ENCODE results near the gene RBM44. TPM values are rescaled to one million over a fixed set of nuclear protein-coding genes. Genes with fewer than 3 reads are reported as not detected.
"Not testable (repeated sequence)": the region's sequence is repeated elsewhere in the genome, so short reads cannot be mapped to it uniquely, and the experiment has no call there.

RBM44 gene
- polyA plus RNA-seq, 1 donor from 2014 or later: 2.5 TPM

DNA sequence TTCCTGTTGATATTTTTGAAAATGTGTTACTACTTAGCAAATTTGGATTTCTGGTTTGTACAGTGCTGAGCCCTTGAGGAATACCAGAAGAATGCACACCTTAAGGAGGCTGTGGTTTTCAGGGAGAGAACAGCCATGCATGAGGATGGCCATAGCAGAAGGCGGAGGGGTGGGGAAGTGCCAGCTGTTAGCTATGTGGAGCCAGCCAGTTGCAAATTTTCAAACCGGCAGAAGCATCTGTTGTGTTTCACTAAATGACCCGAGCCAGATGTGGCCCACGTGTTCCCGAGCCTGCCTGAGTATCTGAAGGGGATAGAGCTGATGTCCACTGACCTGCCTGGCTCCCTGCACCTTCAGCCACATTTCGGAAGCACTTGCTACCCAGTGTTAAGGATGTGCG, 16.4 kb upstream of the RBM44 start:
- H3K9ac ChIP-seq (ENCODE audit: low read length): no peak overlapping the region
- no peak overlapping the region for H3K27ac ChIP-seq (ENCODE audit: low read length)
- peaks cover 4% of the 10 kb centered on the region for H3K9me3 ChIP-seq (ENCODE audit: low read length)
- no peak for TF ChIP-seq RAD21 (conservative IDR thresholded peaks at IDR 0.05)
- TF ChIP-seq, protein P1, sequence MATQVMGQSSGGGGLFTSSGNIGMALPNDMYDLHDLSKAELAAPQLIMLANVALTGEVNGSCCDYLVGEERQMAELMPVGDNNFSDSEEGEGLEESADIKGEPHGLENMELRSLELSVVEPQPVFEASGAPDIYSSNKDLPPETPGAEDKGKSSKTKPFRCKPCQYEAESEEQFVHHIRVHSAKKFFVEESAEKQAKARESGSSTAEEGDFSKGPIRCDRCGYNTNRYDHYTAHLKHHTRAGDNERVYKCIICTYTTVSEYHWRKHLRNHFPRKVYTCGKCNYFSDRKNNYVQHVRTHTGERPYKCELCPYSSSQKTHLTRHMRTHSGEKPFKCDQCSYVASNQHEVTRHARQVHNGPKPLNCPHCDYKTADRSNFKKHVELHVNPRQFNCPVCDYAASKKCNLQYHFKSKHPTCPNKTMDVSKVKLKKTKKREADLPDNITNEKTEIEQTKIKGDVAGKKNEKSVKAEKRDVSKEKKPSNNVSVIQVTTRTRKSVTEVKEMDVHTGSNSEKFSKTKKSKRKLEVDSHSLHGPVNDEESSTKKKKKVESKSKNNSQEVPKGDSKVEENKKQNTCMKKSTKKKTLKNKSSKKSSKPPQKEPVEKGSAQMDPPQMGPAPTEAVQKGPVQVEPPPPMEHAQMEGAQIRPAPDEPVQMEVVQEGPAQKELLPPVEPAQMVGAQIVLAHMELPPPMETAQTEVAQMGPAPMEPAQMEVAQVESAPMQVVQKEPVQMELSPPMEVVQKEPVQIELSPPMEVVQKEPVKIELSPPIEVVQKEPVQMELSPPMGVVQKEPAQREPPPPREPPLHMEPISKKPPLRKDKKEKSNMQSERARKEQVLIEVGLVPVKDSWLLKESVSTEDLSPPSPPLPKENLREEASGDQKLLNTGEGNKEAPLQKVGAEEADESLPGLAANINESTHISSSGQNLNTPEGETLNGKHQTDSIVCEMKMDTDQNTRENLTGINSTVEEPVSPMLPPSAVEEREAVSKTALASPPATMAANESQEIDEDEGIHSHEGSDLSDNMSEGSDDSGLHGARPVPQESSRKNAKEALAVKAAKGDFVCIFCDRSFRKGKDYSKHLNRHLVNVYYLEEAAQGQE (IDR thresholded peaks at IDR 0.05; ENCODE audit: borderline replicate concordance): no peak
- H3K4me2 ChIP-seq (ENCODE audit: low read length): no peak overlapping the region
- no peak overlapping the region for H3K4me3 ChIP-seq (ENCODE audit: low read length)
- H3K36me3 ChIP-seq (ENCODE audit: insufficient read depth, low read length): peaks cover 4% of the 10 kb centered on the region
- no peaks in the 10 kb centered on the region for H3F3A ChIP-seq (ENCODE audit: insufficient read depth, low read length, poor library complexity, severe bottlenecking)
- H2AFZ ChIP-seq (ENCODE audit: low read depth, low read length): no peak overlapping the region
- H3K79me2 ChIP-seq (replicated peaks; ENCODE audit: insufficient read depth, low read length): no peaks in the 10 kb centered on the region
- H3K27me3 ChIP-seq (ENCODE audit: insufficient read depth, low read depth, low read length): no peaks in the 10 kb centered on the region
- H3K9me2 ChIP-seq (ENCODE audit: insufficient read depth, low read length): no peaks in the 10 kb centered on the region
- H4K20me1 ChIP-seq (ENCODE audit: insufficient read depth): no peaks in the 10 kb centered on the region

DNA sequence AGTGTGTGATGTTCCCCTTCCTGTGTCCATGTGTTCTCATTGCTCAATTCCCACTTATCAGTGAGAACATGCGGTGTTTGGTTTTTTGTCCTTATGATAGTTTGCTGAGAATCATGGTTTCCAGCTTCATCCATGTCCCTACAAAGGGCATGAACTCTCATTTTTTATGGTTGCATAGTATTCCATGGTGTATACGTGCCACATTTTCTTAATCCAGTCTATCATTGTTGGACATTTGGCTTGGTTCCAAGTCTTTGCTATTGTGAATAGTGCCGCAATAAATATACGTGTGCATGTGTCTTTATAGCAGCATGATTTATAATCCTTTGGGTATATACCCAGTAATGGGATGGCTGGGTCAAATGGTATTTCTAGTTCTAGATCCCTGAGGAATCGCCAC, 14.9 kb upstream of the RBM44 start:
- not testable (repeated sequence) for H3K4me3 ChIP-seq (ENCODE audit: low read length); H4K20me1 ChIP-seq (ENCODE audit: insufficient read depth); H2AFZ ChIP-seq (ENCODE audit: low read depth, low read length); H3K9me3 ChIP-seq (ENCODE audit: low read length); H3K27ac ChIP-seq (ENCODE audit: low read length); H3K36me3 ChIP-seq (ENCODE audit: insufficient read depth, low read length); H3K79me2 ChIP-seq (replicated peaks; ENCODE audit: insufficient read depth, low read length); H3F3A ChIP-seq (ENCODE audit: insufficient read depth, low read length, poor library complexity, severe bottlenecking); H3K4me2 ChIP-seq (ENCODE audit: low read length); H3K9me2 ChIP-seq (ENCODE audit: insufficient read depth, low read length); H3K27me3 ChIP-seq (ENCODE audit: insufficient read depth, low read depth, low read length); H3K9ac ChIP-seq (ENCODE audit: low read length)

- no peaks in the 10 kb centered on the region for H3K27me3 ChIP-seq (ENCODE audit: insufficient read depth, low read depth, low read length)
- H3K9me2 ChIP-seq (ENCODE audit: insufficient read depth, low read length): no peaks in the 10 kb centered on the region
- no peak overlapping the region for H3K4me3 ChIP-seq (ENCODE audit: low read length)
- no peak overlapping the region for H3K27ac ChIP-seq (ENCODE audit: low read length)
- H4K20me1 ChIP-seq (ENCODE audit: insufficient read depth): no peaks in the 10 kb centered on the region
- no peak overlapping the region for H3K9ac ChIP-seq (ENCODE audit: low read length)
- H3K79me2 ChIP-seq (replicated peaks; ENCODE audit: insufficient read depth, low read length): no peaks in the 10 kb centered on the region
- TF ChIP-seq TAF1 (IDR thresholded peaks at IDR 0.05; ENCODE audit: low read depth): no peak
- TF ChIP-seq, protein P1 (IDR thresholded peaks at IDR 0.05; ENCODE audit: borderline replicate concordance): no peak
- no peak for TF ChIP-seq EZH2 (IDR thresholded peaks at IDR 0.05; ENCODE audit: borderline replicate concordance, insufficient read depth, low read length, poor library complexity, severe bottlenecking)
- no peak for TF ChIP-seq MXI1 (conservative IDR thresholded peaks at IDR 0.05; ENCODE audit: poor library complexity, severe bottlenecking)
- TF ChIP-seq RAD21 (conservative IDR thresholded peaks at IDR 0.05): no peak
- TF ChIP-seq POLR2AphosphoS5 (IDR thresholded peaks at IDR 0.05): no peak
- TF ChIP-seq SMC3 (conservative IDR thresholded peaks at IDR 0.05; ENCODE audit: poor library complexity): no peak
- no peak for TF ChIP-seq CTCF (IDR thresholded peaks at IDR 0.05; ENCODE audit: poor library complexity, severe bottlenecking)
- no peak for TF ChIP-seq EP300 (conservative IDR thresholded peaks at IDR 0.05; ENCODE audit: poor library complexity, severe bottlenecking)
- H3K4me2 ChIP-seq (ENCODE audit: low read length): no peak overlapping the region
- no peak overlapping the region for H2AFZ ChIP-seq (ENCODE audit: low read depth, low read length)
- no peaks in the 10 kb centered on the region for H3K36me3 ChIP-seq (ENCODE audit: insufficient read depth, low read length)
- peaks cover 6% of the 10 kb centered on the region for H3K9me3 ChIP-seq (ENCODE audit: low read length)
- H3F3A ChIP-seq (ENCODE audit: insufficient read depth, low read length, poor library complexity, severe bottlenecking): no peaks in the 10 kb centered on the region
These were observed 11.6 kb upstream of the RBM44 start for GRCh38 chr2:237786936-237787335.

Data from neural cell (in vitro differentiated cells).